Measurements from ENCODE around the gene SLC24A3.

The SLC24A3 gene

DNA sequence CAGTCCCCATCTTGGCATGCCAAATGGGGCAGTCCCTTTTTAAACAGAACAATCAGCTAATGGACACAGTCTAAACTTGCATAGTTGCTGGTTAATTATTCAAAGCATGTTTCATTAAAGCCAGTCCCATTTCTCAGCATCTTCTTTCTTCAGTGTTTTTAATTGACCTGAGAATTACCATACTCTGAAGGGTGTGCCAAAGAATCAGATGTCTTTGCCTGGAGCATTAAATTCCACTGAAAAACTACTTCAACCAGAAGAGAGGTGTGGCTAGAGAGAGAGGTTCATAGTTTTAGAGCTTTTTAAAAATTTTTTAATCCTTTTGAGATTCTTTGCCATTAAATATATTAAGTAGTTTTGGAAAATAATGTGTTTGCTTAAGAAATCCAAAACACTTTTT, 37.9 kb downstream of the SLC24A3 start:
- ChIA-PET CTCF (interaction anchor here (0.7 kb wide), 1 partner anchor 378 kb away, joined by 3 read pairs; no protein-coding TSS in a partner anchor), POLR2A (no interaction called here)
- H3K4me3 ChIP-seq (ENCODE audit: low read depth, low read length): no peak overlapping the region
- H3K36me3 ChIP-seq (ENCODE audit: control insufficient read depth in 2 of 2, insufficient read depth in 1 of 2, low read length in 2 of 2): no peaks in the 10 kb centered on the region
- H3K27ac ChIP-seq (ENCODE audit: extremely low read depth, low read depth, low read length): no peak overlapping the region
- TF ChIP-seq, protein P1, sequence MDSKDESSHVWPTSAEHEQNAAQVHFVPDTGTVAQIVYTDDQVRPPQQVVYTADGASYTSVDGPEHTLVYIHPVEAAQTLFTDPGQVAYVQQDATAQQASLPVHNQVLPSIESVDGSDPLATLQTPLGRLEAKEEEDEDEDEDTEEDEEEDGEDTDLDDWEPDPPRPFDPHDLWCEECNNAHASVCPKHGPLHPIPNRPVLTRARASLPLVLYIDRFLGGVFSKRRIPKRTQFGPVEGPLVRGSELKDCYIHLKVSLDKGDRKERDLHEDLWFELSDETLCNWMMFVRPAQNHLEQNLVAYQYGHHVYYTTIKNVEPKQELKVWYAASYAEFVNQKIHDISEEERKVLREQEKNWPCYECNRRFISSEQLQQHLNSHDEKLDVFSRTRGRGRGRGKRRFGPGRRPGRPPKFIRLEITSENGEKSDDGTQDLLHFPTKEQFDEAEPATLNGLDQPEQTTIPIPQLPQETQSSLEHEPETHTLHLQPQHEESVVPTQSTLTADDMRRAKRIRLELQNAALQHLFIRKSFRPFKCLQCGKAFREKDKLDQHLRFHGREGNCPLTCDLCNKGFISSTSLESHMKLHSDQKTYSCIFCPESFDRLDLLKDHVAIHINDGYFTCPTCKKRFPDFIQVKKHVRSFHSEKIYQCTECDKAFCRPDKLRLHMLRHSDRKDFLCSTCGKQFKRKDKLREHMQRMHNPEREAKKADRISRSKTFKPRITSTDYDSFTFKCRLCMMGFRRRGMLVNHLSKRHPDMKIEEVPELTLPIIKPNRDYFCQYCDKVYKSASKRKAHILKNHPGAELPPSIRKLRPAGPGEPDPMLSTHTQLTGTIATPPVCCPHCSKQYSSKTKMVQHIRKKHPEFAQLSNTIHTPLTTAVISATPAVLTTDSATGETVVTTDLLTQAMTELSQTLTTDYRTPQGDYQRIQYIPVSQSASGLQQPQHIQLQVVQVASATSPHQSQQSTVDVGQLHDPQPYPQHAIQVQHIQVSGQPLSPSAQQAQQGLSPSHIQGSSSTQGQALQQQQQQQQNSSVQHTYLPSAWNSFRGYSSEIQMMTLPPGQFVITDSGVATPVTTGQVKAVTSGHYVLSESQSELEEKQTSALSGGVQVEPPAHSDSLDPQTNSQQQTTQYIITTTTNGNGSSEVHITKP (tag by site-specific recombination; IDR thresholded peaks at IDR 0.05): no peak
- TF ChIP-seq, protein P2, sequence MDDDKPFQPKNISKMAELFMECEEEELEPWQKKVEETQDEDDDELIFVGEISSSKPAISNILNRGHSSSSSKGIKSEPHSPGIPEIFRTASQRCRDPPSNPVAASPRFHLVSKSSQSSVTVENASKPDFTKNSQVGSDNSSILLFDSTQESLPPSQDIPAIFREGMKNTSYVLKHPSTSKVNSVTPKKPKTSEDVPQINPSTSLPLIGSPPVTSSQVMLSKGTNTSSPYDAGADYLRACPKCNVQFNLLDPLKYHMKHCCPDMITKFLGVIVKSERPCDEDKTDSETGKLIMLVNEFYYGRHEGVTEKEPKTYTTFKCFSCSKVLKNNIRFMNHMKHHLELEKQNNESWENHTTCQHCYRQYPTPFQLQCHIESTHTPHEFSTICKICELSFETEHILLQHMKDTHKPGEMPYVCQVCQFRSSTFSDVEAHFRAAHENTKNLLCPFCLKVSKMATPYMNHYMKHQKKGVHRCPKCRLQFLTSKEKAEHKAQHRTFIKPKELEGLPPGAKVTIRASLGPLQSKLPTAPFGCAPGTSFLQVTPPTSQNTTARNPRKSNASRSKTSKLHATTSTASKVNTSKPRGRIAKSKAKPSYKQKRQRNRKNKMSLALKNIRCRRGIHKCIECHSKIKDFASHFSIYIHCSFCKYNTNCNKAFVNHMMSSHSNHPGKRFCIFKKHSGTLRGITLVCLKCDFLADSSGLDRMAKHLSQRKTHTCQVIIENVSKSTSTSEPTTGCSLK (tag by site-specific recombination; IDR thresholded peaks at IDR 0.05): no peak
- TF ChIP-seq, protein P3, sequence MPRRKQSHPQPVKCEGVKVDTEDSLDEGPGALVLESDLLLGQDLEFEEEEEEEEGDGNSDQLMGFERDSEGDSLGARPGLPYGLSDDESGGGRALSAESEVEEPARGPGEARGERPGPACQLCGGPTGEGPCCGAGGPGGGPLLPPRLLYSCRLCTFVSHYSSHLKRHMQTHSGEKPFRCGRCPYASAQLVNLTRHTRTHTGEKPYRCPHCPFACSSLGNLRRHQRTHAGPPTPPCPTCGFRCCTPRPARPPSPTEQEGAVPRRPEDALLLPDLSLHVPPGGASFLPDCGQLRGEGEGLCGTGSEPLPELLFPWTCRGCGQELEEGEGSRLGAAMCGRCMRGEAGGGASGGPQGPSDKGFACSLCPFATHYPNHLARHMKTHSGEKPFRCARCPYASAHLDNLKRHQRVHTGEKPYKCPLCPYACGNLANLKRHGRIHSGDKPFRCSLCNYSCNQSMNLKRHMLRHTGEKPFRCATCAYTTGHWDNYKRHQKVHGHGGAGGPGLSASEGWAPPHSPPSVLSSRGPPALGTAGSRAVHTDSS (tag by site-specific recombination; IDR thresholded peaks at IDR 0.05): no peak
- TF ChIP-seq KLF10 (tag by site-specific recombination; IDR thresholded peaks at IDR 0.05): no peak
- no peak for TF ChIP-seq ZNF274 (IDR thresholded peaks at IDR 0.05; ENCODE audit: low read length)
- no peak for TF ChIP-seq ZNF274 (tag by site-specific recombination; IDR thresholded peaks at IDR 0.05; ENCODE audit: borderline replicate concordance)
- TF ChIP-seq, protein P4, sequence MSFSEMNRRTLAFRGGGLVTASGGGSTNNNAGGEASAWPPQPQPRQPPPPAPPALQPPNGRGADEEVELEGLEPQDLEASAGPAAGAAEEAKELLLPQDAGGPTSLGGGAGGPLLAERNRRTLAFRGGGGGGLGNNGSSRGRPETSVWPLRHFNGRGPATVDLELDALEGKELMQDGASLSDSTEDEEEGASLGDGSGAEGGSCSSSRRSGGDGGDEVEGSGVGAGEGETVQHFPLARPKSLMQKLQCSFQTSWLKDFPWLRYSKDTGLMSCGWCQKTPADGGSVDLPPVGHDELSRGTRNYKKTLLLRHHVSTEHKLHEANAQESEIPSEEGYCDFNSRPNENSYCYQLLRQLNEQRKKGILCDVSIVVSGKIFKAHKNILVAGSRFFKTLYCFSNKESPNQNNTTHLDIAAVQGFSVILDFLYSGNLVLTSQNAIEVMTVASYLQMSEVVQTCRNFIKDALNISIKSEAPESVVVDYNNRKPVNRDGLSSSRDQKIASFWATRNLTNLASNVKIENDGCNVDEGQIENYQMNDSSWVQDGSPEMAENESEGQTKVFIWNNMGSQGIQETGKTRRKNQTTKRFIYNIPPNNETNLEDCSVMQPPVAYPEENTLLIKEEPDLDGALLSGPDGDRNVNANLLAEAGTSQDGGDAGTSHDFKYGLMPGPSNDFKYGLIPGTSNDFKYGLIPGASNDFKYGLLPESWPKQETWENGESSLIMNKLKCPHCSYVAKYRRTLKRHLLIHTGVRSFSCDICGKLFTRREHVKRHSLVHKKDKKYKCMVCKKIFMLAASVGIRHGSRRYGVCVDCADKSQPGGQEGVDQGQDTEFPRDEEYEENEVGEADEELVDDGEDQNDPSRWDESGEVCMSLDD (tag by site-specific recombination; IDR thresholded peaks at IDR 0.05): no peak
- no peak for TF ChIP-seq ZNF48 (tag by site-specific recombination; IDR thresholded peaks at IDR 0.05)
- TF ChIP-seq, protein P5, sequence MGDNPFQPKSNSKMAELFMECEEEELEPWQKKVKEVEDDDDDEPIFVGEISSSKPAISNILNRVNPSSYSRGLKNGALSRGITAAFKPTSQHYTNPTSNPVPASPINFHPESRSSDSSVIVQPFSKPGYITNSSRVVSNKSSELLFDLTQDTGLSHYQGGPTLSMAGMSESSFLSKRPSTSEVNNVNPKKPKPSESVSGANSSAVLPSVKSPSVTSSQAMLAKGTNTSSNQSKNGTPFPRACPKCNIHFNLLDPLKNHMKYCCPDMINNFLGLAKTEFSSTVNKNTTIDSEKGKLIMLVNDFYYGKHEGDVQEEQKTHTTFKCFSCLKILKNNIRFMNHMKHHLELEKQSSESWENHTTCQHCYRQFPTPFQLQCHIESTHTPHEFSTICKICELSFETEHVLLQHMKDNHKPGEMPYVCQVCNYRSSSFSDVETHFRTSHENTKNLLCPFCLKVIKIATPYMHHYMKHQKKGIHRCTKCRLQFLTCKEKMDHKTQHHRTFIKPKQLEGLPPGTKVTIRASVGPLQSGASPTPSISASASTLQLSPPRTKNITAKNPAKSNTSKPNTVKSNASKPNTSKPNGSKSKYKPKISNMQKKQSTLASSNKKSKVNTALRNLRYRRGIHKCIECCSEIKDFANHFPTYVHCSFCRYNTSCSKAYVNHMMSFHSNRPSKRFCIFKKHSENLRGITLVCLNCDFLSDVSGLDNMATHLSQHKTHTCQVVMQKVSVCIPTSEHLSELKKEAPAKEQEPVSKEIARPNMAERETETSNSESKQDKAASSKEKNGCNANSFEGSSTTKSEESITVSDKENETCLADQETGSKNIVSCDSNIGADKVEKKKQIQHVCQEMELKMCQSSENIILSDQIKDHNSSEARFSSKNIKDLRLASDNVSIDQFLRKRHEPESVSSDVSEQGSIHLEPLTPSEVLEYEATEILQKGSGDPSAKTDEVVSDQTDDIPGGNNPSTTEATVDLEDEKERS (tag by site-specific recombination; IDR thresholded peaks at IDR 0.05): no peak
- no peaks in the 10 kb centered on the region for H3K4me1 ChIP-seq (ENCODE audit: control insufficient read depth, insufficient read depth, low read length)
- H3K9me3 ChIP-seq (ENCODE audit: control insufficient read depth, insufficient read depth, low read depth, low read length): no peaks in the 10 kb centered on the region

DNA sequence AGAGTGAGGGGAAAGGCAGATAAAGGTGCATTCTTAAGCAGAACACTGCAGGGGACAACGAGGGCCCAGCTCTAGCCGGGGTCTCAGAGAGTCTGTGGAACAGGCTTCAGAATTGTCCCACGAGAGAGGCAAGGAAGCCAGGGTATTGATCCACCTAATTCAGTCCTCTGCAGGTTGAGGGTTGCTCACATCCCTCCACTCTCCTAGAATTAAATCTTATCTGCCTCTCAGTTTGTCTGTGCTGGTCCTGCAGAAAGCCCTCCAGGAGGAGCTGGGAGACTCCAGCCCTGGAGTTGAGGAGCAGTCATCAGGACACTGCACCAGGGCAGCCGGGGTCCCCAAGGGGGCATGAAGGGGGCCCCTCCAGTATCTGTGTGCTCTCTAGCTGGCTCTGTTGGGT, 39.1 kb downstream of the SLC24A3 start:
- CTCF ChIA-PET: no interaction called here
- Histone ChIP-seq H3K4me3 (ENCODE audit: low read depth, low read length) (no peak overlapping the region), H3K27ac (ENCODE audit: extremely low read depth, low read depth, low read length) (no peak overlapping the region), H3K9me3 (ENCODE audit: control insufficient read depth, insufficient read depth, low read depth, low read length) (no peaks in the 10 kb centered on the region), H3K4me1 (ENCODE audit: control insufficient read depth, insufficient read depth, low read length) (no peaks in the 10 kb centered on the region), H3K36me3 (ENCODE audit: control insufficient read depth in 2 of 2, insufficient read depth in 1 of 2, low read length in 2 of 2) (no peaks in the 10 kb centered on the region)
- POLR2A ChIA-PET: no interaction called here
- TF ChIP-seq, protein P6, sequence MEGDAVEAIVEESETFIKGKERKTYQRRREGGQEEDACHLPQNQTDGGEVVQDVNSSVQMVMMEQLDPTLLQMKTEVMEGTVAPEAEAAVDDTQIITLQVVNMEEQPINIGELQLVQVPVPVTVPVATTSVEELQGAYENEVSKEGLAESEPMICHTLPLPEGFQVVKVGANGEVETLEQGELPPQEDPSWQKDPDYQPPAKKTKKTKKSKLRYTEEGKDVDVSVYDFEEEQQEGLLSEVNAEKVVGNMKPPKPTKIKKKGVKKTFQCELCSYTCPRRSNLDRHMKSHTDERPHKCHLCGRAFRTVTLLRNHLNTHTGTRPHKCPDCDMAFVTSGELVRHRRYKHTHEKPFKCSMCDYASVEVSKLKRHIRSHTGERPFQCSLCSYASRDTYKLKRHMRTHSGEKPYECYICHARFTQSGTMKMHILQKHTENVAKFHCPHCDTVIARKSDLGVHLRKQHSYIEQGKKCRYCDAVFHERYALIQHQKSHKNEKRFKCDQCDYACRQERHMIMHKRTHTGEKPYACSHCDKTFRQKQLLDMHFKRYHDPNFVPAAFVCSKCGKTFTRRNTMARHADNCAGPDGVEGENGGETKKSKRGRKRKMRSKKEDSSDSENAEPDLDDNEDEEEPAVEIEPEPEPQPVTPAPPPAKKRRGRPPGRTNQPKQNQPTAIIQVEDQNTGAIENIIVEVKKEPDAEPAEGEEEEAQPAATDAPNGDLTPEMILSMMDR (tag by site-specific recombination; IDR thresholded peaks at IDR 0.05): no peak
- TF ChIP-seq KLF8 (tag by site-specific recombination; IDR thresholded peaks at IDR 0.05) (no peak), ZNF202 (tag by site-specific recombination; IDR thresholded peaks at IDR 0.05; ENCODE audit: borderline replicate concordance) (no peak), ZNF521 (tag by site-specific recombination; IDR thresholded peaks at IDR 0.05) (no peak), ZNF585B (tag by site-specific recombination; IDR thresholded peaks at IDR 0.05) (no peak), KLF7 (tag by site-specific recombination; IDR thresholded peaks at IDR 0.05; ENCODE audit: borderline replicate concordance) (no peak), REPIN1 (tag by site-specific recombination; IDR thresholded peaks at IDR 0.05; ENCODE audit: low read depth) (no peak), ZNF707 (tag by site-specific recombination; IDR thresholded peaks at IDR 0.05) (no peak)
- TF ChIP-seq, protein P7, sequence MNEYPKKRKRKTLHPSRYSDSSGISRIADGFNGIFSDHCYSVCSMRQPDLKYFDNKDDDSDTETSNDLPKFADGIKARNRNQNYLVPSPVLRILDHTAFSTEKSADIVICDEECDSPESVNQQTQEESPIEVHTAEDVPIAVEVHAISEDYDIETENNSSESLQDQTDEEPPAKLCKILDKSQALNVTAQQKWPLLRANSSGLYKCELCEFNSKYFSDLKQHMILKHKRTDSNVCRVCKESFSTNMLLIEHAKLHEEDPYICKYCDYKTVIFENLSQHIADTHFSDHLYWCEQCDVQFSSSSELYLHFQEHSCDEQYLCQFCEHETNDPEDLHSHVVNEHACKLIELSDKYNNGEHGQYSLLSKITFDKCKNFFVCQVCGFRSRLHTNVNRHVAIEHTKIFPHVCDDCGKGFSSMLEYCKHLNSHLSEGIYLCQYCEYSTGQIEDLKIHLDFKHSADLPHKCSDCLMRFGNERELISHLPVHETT (tag by site-specific recombination; IDR thresholded peaks at IDR 0.05): no peak
